Left cardiac atrium (tissue), 4 donors: Measurements from ENCODE around the gene TWF1. TPM values are rescaled to one million over a fixed set of nuclear protein-coding genes. Genes with fewer than 3 reads are reported as not detected.
"Not testable (repeated sequence)": the region's sequence is repeated elsewhere in the genome, so short reads cannot be mapped to it uniquely, and the experiment has no call there.

ENCODE experiments used
- ATAC-seq, 2 donors: fragments of 200-7000 bp; cut with Tn5 transposase; one replicate each; pipeline ENCODE4 v1.9.1; 2020; ENCODE audit warnings: mild to moderate bottlenecking in 2 of 2, moderate library complexity in 2 of 2
- DNase-seq: peaks from one replicate; pipeline ENCODE4 v3.0.0-alpha.2; 2020
- intact Hi-C, 2 donors: fragments of 100-400 bp; cut with DNase I; formaldehyde crosslinking; loops; one replicate each; pipeline versions ENCODE4 v1.14.1 to v1.15.1; 2022 to 2023
- total RNA-seq, 2 donors: library from RNA; stranded (reverse); fragmentation: NEBNext Ultra II Directional; extraction: Animal tissue kit (Norgen Biotek cat#: 25700); gene quantifications; one replicate each; pipeline ENCODE4 v1.2.1, GENCODE V29; 2021
- donor health status: DM: no; HTN: yes; CAD: no.
- donor health status: DM: no; HTN: yes; CAD: no; lungs with severe emphysema.
- donor health status: DM: yes; HTN: yes; CAD: no.
- donor health status: Dilated cardiomyopathy.

Gene TWF1
- total RNA-seq, 2 donors from 2014 or later, result 26.7 to 32.4 TPM

GRCh38 chr12:43751360-43751759, 54.8 kb downstream of the TWF1 start:
- intact Hi-C loops, ATAC-seq, DNase-seq: not testable (repeated sequence)

DNA sequence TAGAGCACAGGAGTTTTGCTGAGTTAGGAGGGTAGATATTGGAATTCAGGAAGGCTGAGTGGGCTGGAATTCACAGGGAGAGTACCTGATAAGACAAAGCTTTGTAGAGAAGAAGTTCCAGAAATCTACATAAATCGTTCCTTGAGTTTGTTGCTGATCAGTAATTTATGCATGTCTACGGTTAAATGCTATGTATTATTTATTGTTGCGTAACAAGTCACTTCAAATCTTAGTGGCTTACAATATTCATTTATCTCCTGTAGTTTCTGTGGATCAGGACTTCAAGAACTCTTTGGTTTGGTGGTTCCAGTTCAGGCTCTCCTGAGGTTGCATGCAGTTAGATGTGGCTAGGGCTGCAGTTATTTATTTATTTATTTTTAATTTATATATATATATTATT, 55.3 kb downstream of the TWF1 start:
- intact Hi-C loops, result no loop called here
- DNase-seq, result no peak
- ATAC-seq, result no peak

DNA sequence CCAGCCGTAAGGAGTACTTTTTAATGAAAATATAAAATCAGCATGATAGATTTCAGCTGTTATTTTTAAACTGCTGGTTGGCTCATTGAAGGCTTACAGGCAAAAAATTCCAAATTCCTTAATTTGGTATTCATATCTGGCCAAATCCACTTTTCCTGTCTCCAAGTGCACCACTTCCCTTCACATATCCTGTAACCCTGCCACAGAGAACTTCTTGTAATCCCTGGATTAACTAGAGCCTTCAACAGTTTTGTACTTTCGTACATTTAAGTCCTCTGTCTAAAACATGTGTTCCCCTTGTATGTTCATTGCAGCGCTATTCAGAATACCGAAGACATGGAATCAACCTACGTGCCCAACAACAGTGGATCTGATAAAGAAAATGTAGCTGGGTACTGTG, 57.1 kb downstream of the TWF1 start:
- ATAC-seq, result no peak
- intact Hi-C loops, result no loop called here
- no peak for DNase-seq

DNA sequence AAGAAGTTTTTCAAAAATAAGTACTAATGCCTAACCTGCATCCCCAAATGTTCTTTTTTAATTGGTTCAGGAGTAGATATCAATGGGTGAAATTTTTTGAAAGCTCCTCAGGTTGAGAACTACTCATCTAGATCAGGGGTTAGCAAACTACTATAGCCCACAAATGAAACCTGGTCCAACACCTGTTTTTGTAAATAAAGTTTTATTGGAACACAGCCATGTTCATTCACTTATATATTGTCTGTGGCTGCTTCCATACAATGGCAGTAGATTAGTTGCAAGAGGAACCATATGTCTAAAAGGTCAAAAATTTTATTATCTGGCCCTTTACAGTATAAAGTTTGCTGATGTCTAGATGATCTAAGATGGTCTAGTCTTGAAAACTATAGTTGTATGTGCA, 61.3 kb downstream of the TWF1 start:
- no peak for ATAC-seq
- intact Hi-C loops, result no loop called here
- DNase-seq, result no peak

Other genes with a start within 250 kb of the TWF1 start
- gene PUS7L, start 47.5 kb downstream of the TWF1 start, total RNA-seq, result 1 to 10 TPM; 6.8 to 9.1 TPM
- 10 to 100 TPM in 1 of 2 donors, 1 to 10 TPM in 1; 9.7 to 10.7 TPM for gene IRAK4, start 47.4 kb downstream of the TWF1 start, total RNA-seq
- 1 to 10 TPM; 7.3 to 9.8 TPM for gene TMEM117, start 29.8 kb upstream of the TWF1 start, total RNA-seq